GM12878 (cell line): Measurements from ENCODE around the gene DNAH1. TPM values are rescaled to one million over a fixed set of nuclear protein-coding genes. Genes with fewer than 3 reads are reported as not detected.
A peak's percentile ranks its signal among the peaks of the same experiment; 100 is the strongest.

Experiments
- ATAC-seq: fragments of 200-7000 bp; cut with Tn5 transposase; 3 replicates; pipeline ENCODE4 v1.9.1; 2020; ENCODE audit warnings: mild to moderate bottlenecking, moderate library complexity
- BruUV-seq: library from RNA; stranded (reverse); fragments of 400-500 nt; replicated peaks from 2 replicates; lab custom pipeline; 2021; lab: Mats Ljungman, UMichigan
- CTCF ChIA-PET: fragments of 300-600 bp; sonication (Branson Sonifier 250); formaldehyde crosslinking; extraction: SDS; loops from one replicate; lab custom pipeline; 2021; ENCODE audit warnings: inconsistent platforms; lab: Yijun Ruan, JAX
- POLR2A ChIA-PET: fragments of 350-600 bp; formaldehyde crosslinking; extraction: SDS; loops from one replicate; lab custom pipeline; 2021; ENCODE audit warnings: inconsistent platforms; lab: Charles Lee
- RAD21 ChIA-PET: fragments of 300-600 bp; sonication (Branson Sonifier 250); formaldehyde crosslinking; loops from one replicate; lab custom pipeline; 2023; ENCODE audit warnings: antibody characterized with exemption; ENCODE audit not compliant: unreplicated experiment; lab: Charles Lee
- SMC1A ChIA-PET: fragments of 300-600 bp; sonication (Branson Sonifier 250); formaldehyde crosslinking; loops from one replicate; lab custom pipeline; 2023; ENCODE audit not compliant: unreplicated experiment, uncharacterized antibody; lab: Charles Lee
- DNase-seq: peaks from one replicate; pipeline ENCODE4 v3.0.0-alpha.2; 2011; ENCODE audit warnings: low read depth, low spot score
- FAIRE-seq: peaks from 3 replicates; lab custom pipeline; 2011; peaks lifted over from hg19 to GRCh38; lab: Jason Lieb, UNC
- H2AFZ ChIP-seq: 2 replicates; pipeline ENCODE4 v1.6.0; 2011; ENCODE audit warnings: low read depth, low read length, control low read depth; ENCODE audit not compliant: control insufficient read depth
- H3K27ac ChIP-seq: 2 replicates; pipeline ENCODE4 v1.5.1; 2011; ENCODE audit warnings: control low read depth; ENCODE audit not compliant: control insufficient read depth, insufficient read depth
- H3K27me3 ChIP-seq, 2 experiments: replicated peaks in 1 of 2; 2 replicates each; pipeline versions ENCODE4 v1.6.0 to v1.6.1; 2011; ENCODE audit warnings: low read length in 1 of 2; ENCODE audit not compliant: control insufficient read depth in 2 of 2, insufficient read depth in 2 of 2
- H3K36me3 ChIP-seq, 2 experiments: 2 replicates each; pipeline ENCODE4 v1.5.1; 2011; ENCODE audit warnings: low read length in 1 of 2; ENCODE audit not compliant: control insufficient read depth in 2 of 2, insufficient read depth in 2 of 2
- H3K4me1 ChIP-seq: 2 replicates; pipeline ENCODE4 v1.6.1; 2011; ENCODE audit warnings: mild to moderate bottlenecking, low read length, moderate library complexity, mixed read lengths; ENCODE audit not compliant: control insufficient read depth, insufficient read depth
- H3K4me2 ChIP-seq: 2 replicates; pipeline ENCODE4 v1.6.0; 2011; ENCODE audit warnings: control low read depth; ENCODE audit not compliant: control insufficient read depth, insufficient read depth
- H3K4me3 ChIP-seq: fragments of 200-600 bp; sonication (generic); 2 replicates; pipeline ENCODE4 v1.5.1; 2016
- H3K79me2 ChIP-seq: 2 replicates; pipeline ENCODE4 v1.6.0; 2011; ENCODE audit warnings: low read length; ENCODE audit not compliant: control insufficient read depth, insufficient read depth
- H3K9ac ChIP-seq: 2 replicates; pipeline ENCODE4 v1.8.0; 2011; ENCODE audit warnings: low read length, control low read depth, mixed read lengths; ENCODE audit not compliant: control insufficient read depth, insufficient read depth
- H3K9me3 ChIP-seq: replicated peaks from 3 replicates; pipeline ENCODE4 v1.5.1; 2011; ENCODE audit warnings: mild to moderate bottlenecking, low read length; ENCODE audit not compliant: control insufficient read depth, insufficient read depth
- H4K20me1 ChIP-seq: 2 replicates; pipeline ENCODE4 v1.6.0; 2011; ENCODE audit not compliant: control insufficient read depth, insufficient read depth
- BMI1 ChIP-seq: fragments of 450-650 bp; IDR thresholded peaks from 2 replicates; pipeline ENCODE4 v1.6.1; 2016; ENCODE audit warnings: mild to moderate bottlenecking, moderate library complexity, borderline replicate concordance
- BRCA1 ChIP-seq: IDR thresholded peaks from 2 replicates; pipeline ENCODE4 v1.6.1; 2011; ENCODE audit warnings: low read depth, low read length, improper control_type of control experiment
- CHD4 ChIP-seq: fragments of 200-600 bp; sonication (generic); IDR thresholded peaks from 2 replicates; pipeline ENCODE4 v1.6.1; 2016; ENCODE audit warnings: mild to moderate bottlenecking
- IRF4 ChIP-seq: IDR thresholded peaks from 2 replicates; pipeline ENCODE4 v1.6.1; 2011; ENCODE audit warnings: low read depth, low read length
- JUND ChIP-seq: IDR thresholded peaks from 2 replicates; pipeline ENCODE4 v1.6.1; 2012; ENCODE audit warnings: low read depth, mild to moderate bottlenecking, low read length, improper control_type of control experiment, moderate library complexity
- MTA2 ChIP-seq: fragments of 450-650 bp; IDR thresholded peaks from 2 replicates; pipeline ENCODE4 v1.6.1; 2016; ENCODE audit warnings: low read depth, mild to moderate bottlenecking, moderate library complexity
- MYC ChIP-seq: IDR thresholded peaks from 2 replicates; pipeline ENCODE4 v1.6.1; 2011; ENCODE audit warnings: mild to moderate bottlenecking, low read length, moderate library complexity, inconsistent platforms; ENCODE audit not compliant: insufficient read depth, insufficient replicate concordance, insufficient read length, severe bottlenecking
- POLR2A ChIP-seq: IDR thresholded peaks from 2 replicates; pipeline ENCODE4 v1.6.1; 2011; ENCODE audit warnings: low read depth, mild to moderate bottlenecking, low read length
- RCOR1 ChIP-seq: conservative IDR thresholded peaks from 2 replicates; pipeline ENCODE4 v1.6.1; 2012; ENCODE audit warnings: low read depth, low read length, improper control_type of control experiment
- SMAD1 ChIP-seq: fragments of 450-650 bp; IDR thresholded peaks from 2 replicates; pipeline ENCODE4 v1.6.1; 2018; ENCODE audit warnings: mild to moderate bottlenecking, low read depth; ENCODE audit not compliant: partially characterized antibody
- SREBF1 ChIP-seq: IDR thresholded peaks from 2 replicates; pipeline ENCODE4 v1.6.1; 2012; ENCODE audit warnings: mild to moderate bottlenecking, low read length
- YY1 ChIP-seq: IDR thresholded peaks from 2 replicates; pipeline ENCODE4 v1.6.1; 2011; ENCODE audit warnings: low read depth, mild to moderate bottlenecking, low read length
- WGBS: methylation state at CpG from one replicate; pipeline ENCODE4 v1.1.6; 2016; ENCODE audit warnings: low lambda C conversion rate; ENCODE audit not compliant: insufficient replicate concordance, insufficient coverage; ENCODE audit errors: missing lambda C conversion rate; 5-methylcytosine and 5-hydroxymethylcytosine counted together
- in situ Hi-C: fragments of 300-500 bp; cut with MboI; formaldehyde crosslinking; loops from 9 replicates; pipeline ENCODE4 v1.14.3; 2018; ENCODE audit warnings: mixed read lengths
- intact Hi-C: fragments of 100-400 bp; cut with micrococcal nuclease; formaldehyde crosslinking; loops from one replicate; pipeline ENCODE4 v1.14.2; 2022; ENCODE audit not compliant: unreplicated experiment
- polyA plus RNA-seq, 11 experiments: library from polyadenylated mRNA; depleted of rRNA in 4 of 11; unstranded in 6 of 11; stranded (reverse) in 5 of 11; fragments of >200 nt; fragmentation: Nextera tagmentation in 4 of 11; fragmentation: Illumina TruSeq in 1 of 11; extraction: Ambion mirVana in 4 of 11; extraction: Trizol in 1 of 11; gene quantifications; 1 replicate in 1 of 11; 2 replicates in 10 of 11; pipeline versions ENCODE4 v1.2.1 to v1.2.3, GENCODE V29; 2011 to 2016; ENCODE audit warnings: inconsistent platforms in 2 of 11, missing spikeins in 2 of 11, low read depth in 1 of 11
- total RNA-seq, 4 experiments: library from RNA; depleted of rRNA in 3 of 4; stranded (reverse); fragments of >200 nt in 3 of 4; fragmentation: Illumina TruSeq in 1 of 4; extraction: Trizol in 1 of 4; gene quantifications; 2 replicates each; pipeline versions ENCODE4 v1.2.1 to v1.2.3, GENCODE V29; 2013 to 2021
- TF ChIP-seq, protein P1 (sequence below): fragments of 450-650 bp; formaldehyde crosslinking; IDR thresholded peaks from 2 replicates; pipeline ENCODE4 v1.4.0; 2020; ENCODE audit warnings: mild to moderate bottlenecking, moderate library complexity
- TF ChIP-seq, protein P2 (sequence below): IDR thresholded peaks from 2 replicates; pipeline ENCODE4 v1.6.1; 2012; ENCODE audit warnings: low read depth, low read length, improper control_type of control experiment

DNAH1 gene
- total and polyA plus RNA-seq, 10 of the 15 experiments (the other 5 are each of a cell fraction or from before 2014, with no cell fraction given) = 0.31 to 5.8 (median 2.7) TPM

DNA sequence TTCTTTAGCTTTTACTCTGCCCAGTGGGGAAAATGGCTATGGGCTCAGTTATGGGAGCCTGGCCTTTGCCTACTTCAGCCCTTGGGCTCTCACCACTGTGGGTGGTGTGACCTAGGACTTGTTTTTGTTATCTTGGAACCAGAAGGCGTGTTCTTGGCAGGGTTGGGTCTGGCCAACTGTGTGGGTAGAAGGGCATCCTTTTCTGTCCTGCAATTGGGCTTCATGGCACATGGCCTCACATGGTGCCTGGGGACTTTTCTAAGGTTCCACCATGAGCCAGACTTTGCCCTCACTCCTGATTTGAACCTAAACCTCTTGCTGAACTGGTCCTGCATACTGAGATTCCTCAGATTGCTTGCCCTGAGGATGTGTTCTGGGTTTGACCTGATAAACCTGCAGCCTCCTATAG is 26.8 kb upstream of the DNAH1 start:
- ChIA-PET POLR2A (interaction anchor here (0.8 to 3.7 kb wide), 12 partner anchors 10 to 68 kb away, joined by 3 to 48 read pairs (median 6); partner anchors contain the start of genes TWF2 and WDR82), RAD21 (interaction anchor here (0.8 to 7.5 kb wide), 16 partner anchors 8 to 157 kb away, joined by 3 to 131 read pairs (median 5); partner anchors contain the start of gene TWF2), SMC1A (interaction anchor here (0.7 to 6.1 kb wide), 16 partner anchors 8 to 159 kb away, joined by 3 to 159 read pairs (median 4); partner anchors contain the start of genes TLR9, TWF2 and WDR82), CTCF (interaction anchor here (0.9 to 19.0 kb wide), 16 partner anchors 9 to 288 kb away, joined by 3 to 451 read pairs (median 7); partner anchors contain the start of genes TLR9 and WDR82)
- Histone ChIP-seq H3K27me3 (no peaks in the 10 kb centered on the region), H3K4me1 (peaks cover 11% of the 10 kb centered on the region), H3K9ac (peak overlapping the region; percentile 24; the same call in 1 of the 2 replicates), H3K9me3 (no peaks in the 10 kb centered on the region), H3K36me3 (peaks cover 3 to 6% of the 10 kb centered on the region in 2 experiments; a peak in 3 of 4 replicates), H4K20me1 (no peaks in the 10 kb centered on the region), H2AFZ (no peak overlapping the region), H3K27ac (no peak overlapping the region), H3K79me2 (peaks cover 18% of the 10 kb centered on the region), H3K4me2 (peak overlapping the region; percentile 87; the same call in 1 of the 2 replicates), H3K4me3 (no peak overlapping the region)
- DNase-seq = no peak
- 93% methylated on average over 1 of the region's 1 CpG for WGBS
- intact Hi-C loops = no loop called here
- no peak for ATAC-seq
- in situ Hi-C loops = no loop called here
- TF ChIP-seq IRF4 (no peak), MTA2 (no peak), YY1 (no peak), SREBF1 (no peak), BRCA1 (no peak), RCOR1 (no peak), JUND (no peak), POLR2A (no peak), BMI1 (no peak), CHD4 (no peak), SMAD1 (no peak), MYC (no peak)
- TF ChIP-seq, protein P1, sequence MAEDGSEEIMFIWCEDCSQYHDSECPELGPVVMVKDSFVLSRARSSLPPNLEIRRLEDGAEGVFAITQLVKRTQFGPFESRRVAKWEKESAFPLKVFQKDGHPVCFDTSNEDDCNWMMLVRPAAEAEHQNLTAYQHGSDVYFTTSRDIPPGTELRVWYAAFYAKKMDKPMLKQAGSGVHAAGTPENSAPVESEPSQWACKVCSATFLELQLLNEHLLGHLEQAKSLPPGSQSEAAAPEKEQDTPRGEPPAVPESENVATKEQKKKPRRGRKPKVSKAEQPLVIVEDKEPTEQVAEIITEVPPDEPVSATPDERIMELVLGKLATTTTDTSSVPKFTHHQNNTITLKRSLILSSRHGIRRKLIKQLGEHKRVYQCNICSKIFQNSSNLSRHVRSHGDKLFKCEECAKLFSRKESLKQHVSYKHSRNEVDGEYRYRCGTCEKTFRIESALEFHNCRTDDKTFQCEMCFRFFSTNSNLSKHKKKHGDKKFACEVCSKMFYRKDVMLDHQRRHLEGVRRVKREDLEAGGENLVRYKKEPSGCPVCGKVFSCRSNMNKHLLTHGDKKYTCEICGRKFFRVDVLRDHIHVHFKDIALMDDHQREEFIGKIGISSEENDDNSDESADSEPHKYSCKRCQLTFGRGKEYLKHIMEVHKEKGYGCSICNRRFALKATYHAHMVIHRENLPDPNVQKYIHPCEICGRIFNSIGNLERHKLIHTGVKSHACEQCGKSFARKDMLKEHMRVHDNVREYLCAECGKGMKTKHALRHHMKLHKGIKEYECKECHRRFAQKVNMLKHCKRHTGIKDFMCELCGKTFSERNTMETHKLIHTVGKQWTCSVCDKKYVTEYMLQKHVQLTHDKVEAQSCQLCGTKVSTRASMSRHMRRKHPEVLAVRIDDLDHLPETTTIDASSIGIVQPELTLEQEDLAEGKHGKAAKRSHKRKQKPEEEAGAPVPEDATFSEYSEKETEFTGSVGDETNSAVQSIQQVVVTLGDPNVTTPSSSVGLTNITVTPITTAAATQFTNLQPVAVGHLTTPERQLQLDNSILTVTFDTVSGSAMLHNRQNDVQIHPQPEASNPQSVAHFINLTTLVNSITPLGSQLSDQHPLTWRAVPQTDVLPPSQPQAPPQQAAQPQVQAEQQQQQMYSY (CRISPR knock-in tag) = no peak
- TF ChIP-seq, protein P2, sequence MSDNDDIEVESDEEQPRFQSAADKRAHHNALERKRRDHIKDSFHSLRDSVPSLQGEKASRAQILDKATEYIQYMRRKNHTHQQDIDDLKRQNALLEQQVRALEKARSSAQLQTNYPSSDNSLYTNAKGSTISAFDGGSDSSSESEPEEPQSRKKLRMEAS = no peak
- BruUV-seq = no TSS peak
- FAIRE-seq = no peak
